Thymus (tissue), 11 donors: ENCODE results near the gene PIK3C3. TPM values are rescaled to one million over a fixed set of nuclear protein-coding genes. Genes with fewer than 3 reads are reported as not detected.
A peak's percentile ranks its signal among the peaks of the same experiment; 100 is the strongest.
"Not testable (repeated sequence)": the region's sequence is repeated elsewhere in the genome, so short reads cannot be mapped to it uniquely, and the experiment has no call there.

ENCODE experiments used
- DNase-seq, 9 donors: peaks; one replicate each; pipeline ENCODE4 v3.0.0-alpha.2; 2013; ENCODE audit warnings: low spot score in 9 of 9, low read depth in 6 of 9, missing footprints in 1 of 9
- H3K27ac ChIP-seq, 2 donors: one replicate each; pipeline ENCODE4 v1.5.1; 2013; ENCODE audit warnings: control low read depth in 1 of 2, low read depth in 1 of 2, low read length in 1 of 2, mild to moderate bottlenecking in 1 of 2, moderate library complexity in 1 of 2
- H3K27me3 ChIP-seq, 2 donors: one replicate each; pipeline ENCODE4 v1.5.1; 2013; ENCODE audit warnings: low read length in 1 of 2; ENCODE audit not compliant: control insufficient read depth in 2 of 2, insufficient read depth in 1 of 2
- H3K36me3 ChIP-seq, 2 donors: one replicate each; pipeline ENCODE4 v1.5.1; 2013; ENCODE audit warnings: low read length in 1 of 2, mild to moderate bottlenecking in 1 of 2, moderate library complexity in 1 of 2; ENCODE audit not compliant: control insufficient read depth in 2 of 2, insufficient read depth in 2 of 2
- H3K4me1 ChIP-seq, 2 donors: one replicate each; pipeline ENCODE4 v1.5.1; 2013; ENCODE audit warnings: low read length in 2 of 2; ENCODE audit not compliant: control insufficient read depth in 2 of 2, insufficient read depth in 2 of 2
- H3K4me3 ChIP-seq, 2 donors: one replicate each; pipeline ENCODE4 v1.5.1; 2013; ENCODE audit warnings: low read length in 2 of 2, control low read depth in 1 of 2, mild to moderate bottlenecking in 1 of 2
- H3K9me3 ChIP-seq, 2 donors: one replicate each; pipeline ENCODE4 v1.5.1; 2013; ENCODE audit warnings: low read length in 1 of 2, mild to moderate bottlenecking in 1 of 2; ENCODE audit not compliant: control insufficient read depth in 2 of 2, insufficient read depth in 1 of 2
- WGBS: extraction: QIAGEN DNeasy Blood & Tissue Kit; methylation state at CpG from one replicate; pipeline ENCODE4 v1.1.7; 2013; 5-methylcytosine and 5-hydroxymethylcytosine counted together
- polyA plus RNA-seq: library from polyadenylated mRNA; stranded (reverse); fragments of 200-250 nt; gene quantifications from one replicate; pipeline ENCODE4 v1.2.3, GENCODE V29; 2013
- total RNA-seq: library from RNA; stranded (reverse); fragments of 120-200 nt; gene quantifications from one replicate; pipeline ENCODE4 v1.2.4, GENCODE V29; 2013
- donor health status: healthy.

Gene PIK3C3
- total and polyA plus RNA-seq, 2 donors: 54.4 to 58.0 TPM

DNA sequence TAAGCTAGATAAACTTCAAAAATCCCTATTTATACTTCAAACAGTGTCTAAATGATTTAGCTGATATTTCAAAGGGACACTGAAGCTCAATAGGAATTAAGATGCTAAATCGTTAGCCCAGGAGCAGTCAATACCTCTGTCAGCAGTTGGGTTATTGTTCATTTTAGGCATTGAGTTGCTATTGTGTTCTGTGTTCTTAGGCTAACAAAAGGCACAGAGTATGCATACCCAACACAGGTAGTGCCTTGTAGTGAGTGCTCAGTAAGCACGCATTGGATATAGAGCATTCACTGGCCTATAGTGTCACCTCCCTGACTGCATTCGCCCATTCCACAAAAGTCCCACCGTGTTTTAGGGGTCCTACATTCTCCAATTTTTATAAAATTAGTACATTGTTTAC, 152.3 kb downstream of the PIK3C3 start:
- WGBS: 93% methylated on average over 4 of the region's 4 CpGs
- Histone ChIP-seq H3K27ac (no peak overlapping the region), H3K27me3 (no peaks in the 10 kb centered on the region), H3K9me3 (no peaks in the 10 kb centered on the region), H3K4me3 (no peak overlapping the region), H3K36me3 (no peaks in the 10 kb centered on the region), H3K4me1 (no peaks in the 10 kb centered on the region)
- DNase-seq: no peak

DNA sequence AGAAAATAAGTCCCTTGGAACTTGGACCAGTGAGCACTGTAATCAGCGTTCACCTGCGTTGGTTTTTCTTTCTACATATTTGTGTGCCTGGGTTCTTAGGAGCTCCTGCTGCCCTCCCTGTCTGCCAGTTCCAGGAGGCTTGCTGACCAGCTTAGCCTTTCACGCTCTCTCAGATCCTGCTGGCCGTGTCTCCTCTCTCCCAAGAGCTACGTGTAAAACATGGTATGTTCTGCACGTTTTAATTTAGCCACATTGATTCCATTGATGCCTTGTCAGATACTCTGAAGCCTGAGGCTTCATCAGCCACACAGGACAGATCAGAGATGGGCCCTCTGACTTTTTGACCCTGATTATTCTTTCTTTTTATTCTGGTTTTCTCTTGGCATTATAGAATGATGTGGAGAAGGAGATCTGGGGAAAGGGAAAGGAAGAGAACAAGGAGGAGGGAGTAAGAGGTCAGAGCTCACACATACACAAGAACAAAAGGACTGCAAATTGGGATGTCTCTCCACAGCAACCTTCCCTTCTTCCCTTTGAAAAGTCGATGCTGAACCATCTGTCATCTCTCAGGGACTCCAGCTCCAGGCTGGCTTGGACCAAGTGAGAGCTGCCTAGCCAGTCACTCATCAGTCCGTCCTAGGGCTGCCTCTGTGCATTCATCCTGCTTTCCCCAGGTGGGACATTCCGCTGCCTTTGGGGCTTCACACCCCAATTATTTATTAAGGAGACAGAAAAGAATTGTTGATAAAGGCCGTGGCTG, 152.8 kb downstream of the PIK3C3 start:
- H3K9me3 ChIP-seq: no peaks in the 10 kb centered on the region
- no peak for DNase-seq
- H3K36me3 ChIP-seq: no peaks in the 10 kb centered on the region
- no peaks in the 10 kb centered on the region for H3K4me1 ChIP-seq
- H3K27me3 ChIP-seq: no peaks in the 10 kb centered on the region
- no peak overlapping the region for H3K27ac ChIP-seq
- 90% methylated on average over 10 of the region's 10 CpGs for WGBS
- H3K4me3 ChIP-seq: no peak overlapping the region

DNA sequence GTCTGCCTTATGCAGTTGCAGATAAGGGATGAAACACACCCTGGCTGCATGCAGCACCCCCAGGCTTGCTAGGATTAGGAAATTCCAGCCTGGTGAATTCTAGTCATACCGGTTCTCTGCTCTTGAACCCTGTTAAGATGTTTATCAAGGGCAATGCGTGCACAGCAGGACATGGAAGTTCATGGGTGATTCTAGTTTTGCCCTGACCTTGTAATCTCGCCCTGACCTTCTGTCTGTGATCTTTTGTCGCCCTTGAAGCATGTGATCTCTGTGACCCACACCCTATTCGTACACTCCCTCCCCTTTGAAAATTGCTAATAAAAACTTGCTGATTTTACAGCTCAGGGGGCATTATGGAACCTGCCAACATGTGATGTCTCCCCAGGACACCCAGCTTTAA, 157.1 kb downstream of the PIK3C3 start:
- not testable (repeated sequence) for H3K4me1 ChIP-seq, H3K9me3 ChIP-seq, H3K27me3 ChIP-seq, H3K27ac ChIP-seq, H3K4me3 ChIP-seq, DNase-seq, H3K36me3 ChIP-seq
- WGBS: 98% methylated on average over 5 of the region's 5 CpGs

DNA sequence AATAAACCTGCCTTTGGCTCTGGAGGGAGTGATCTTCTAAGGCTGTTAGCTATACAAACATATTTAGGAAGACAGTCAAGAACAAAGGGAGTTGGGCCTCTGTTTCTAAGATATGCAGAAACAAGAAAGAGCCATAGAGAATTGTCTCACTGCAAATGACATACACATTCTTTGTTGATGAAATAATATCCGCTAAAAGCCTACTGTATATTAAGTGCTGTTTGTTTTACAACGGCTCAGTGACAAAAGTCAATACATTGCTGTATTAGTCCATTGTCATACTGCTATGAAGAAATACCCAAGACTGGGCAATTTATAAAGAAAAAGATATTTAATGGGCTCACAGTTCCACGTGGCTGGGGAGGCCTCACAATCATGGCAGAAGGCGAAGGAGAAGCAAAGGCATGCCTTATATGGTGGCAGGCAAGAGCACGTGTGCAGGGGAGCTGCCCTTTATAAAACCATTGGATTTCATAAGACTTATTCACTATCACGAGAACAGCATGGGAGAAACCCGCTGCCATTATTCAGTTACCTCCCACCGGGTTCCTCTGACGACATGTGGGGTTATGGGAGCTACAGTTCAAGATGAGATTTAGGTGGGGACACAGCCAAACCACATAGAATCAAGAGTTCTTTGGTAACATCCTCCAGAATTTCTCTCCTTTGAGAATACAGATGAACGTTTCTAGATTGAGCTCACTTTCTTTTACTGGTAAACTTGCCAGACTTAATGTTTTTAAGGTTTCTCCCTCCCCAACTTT, 157.8 kb downstream of the PIK3C3 start:
- 96% methylated on average over 10 of the region's 10 CpGs for WGBS
- H3K9me3 ChIP-seq: no peaks in the 10 kb centered on the region
- H3K27me3 ChIP-seq: no peaks in the 10 kb centered on the region
- H3K4me1 ChIP-seq: no peaks in the 10 kb centered on the region
- no peak overlapping the region for H3K4me3 ChIP-seq
- no peak for DNase-seq
- no peak overlapping the region for H3K27ac ChIP-seq
- H3K36me3 ChIP-seq: no peaks in the 10 kb centered on the region

DNA sequence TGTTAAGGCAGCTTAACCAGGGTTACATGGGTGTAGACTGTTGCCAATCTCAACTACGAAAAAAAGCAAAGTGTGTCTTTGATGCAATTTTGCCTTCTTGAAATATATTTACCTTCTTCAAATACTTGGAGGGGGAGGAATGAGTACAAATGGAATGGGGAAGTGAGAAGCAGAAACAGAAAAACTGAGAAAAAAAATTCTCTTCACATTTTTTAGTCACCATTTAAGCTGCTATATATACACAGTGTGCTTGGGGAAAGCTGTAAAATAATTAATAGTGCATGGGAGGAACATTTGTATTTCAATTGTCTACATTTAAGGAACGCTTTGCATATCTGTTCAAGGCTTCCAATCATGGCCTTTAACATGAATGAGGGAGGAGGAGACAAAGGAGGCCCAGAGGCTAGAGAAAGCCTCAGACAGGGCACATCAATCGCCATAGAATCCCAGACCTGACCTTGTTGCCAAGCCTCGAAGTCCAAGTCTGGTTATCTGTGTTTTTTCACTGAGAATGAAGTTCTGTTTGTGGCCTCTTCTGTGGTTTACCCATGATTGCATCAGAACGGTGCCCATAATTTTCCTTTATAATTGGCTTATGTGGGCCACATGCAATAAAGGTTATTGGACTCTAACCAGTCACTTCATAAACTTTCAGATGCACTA, 158.6 kb downstream of the PIK3C3 start:
- WGBS: 58% methylated on average over 5 of the region's 5 CpGs
- no peaks in the 10 kb centered on the region for H3K4me1 ChIP-seq
- no peaks in the 10 kb centered on the region for H3K36me3 ChIP-seq
- no peak for DNase-seq
- H3K27ac ChIP-seq: no peak overlapping the region
- H3K27me3 ChIP-seq: no peaks in the 10 kb centered on the region
- H3K4me3 ChIP-seq: no peak overlapping the region
- H3K9me3 ChIP-seq: no peaks in the 10 kb centered on the region

DNA sequence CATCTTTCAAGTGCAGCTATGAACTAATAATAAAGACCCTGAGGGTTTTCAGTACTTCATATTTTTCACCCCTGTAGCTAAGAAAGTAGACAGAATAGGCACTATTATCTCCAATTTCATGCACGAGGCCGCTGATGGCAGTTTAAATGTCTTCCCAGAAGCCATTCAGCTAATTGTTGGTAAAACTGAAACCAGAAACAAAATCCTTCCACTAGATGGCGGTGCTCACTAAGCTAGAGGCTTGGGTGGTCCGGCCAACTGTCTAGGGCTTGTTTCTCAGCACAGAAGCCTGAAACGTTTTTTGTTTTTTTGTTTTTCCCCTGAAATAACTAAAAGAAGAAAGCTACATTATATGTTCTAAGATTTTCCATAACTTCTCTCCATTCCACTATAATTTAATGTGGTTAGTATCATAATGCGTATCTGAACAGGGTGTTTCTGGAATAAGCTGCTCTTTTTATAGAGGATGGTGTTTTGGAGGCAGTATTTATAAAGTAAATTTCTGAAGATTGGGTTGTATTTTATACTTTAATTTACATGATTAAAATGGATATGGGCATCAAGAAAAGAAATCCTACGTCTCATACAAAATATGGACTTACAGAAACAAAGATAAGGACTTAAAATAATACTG, 159.4 kb downstream of the PIK3C3 start:
- H3K4me1 ChIP-seq: no peaks in the 10 kb centered on the region
- peak; percentile 29 to 83 (median 55) for DNase-seq
- H3K27me3 ChIP-seq: no peaks in the 10 kb centered on the region
- no peaks in the 10 kb centered on the region for H3K9me3 ChIP-seq
- H3K4me3 ChIP-seq: no peak overlapping the region
- no peaks in the 10 kb centered on the region for H3K36me3 ChIP-seq
- 36% methylated on average over 7 of the region's 7 CpGs for WGBS
- H3K27ac ChIP-seq: no peak overlapping the region

DNA sequence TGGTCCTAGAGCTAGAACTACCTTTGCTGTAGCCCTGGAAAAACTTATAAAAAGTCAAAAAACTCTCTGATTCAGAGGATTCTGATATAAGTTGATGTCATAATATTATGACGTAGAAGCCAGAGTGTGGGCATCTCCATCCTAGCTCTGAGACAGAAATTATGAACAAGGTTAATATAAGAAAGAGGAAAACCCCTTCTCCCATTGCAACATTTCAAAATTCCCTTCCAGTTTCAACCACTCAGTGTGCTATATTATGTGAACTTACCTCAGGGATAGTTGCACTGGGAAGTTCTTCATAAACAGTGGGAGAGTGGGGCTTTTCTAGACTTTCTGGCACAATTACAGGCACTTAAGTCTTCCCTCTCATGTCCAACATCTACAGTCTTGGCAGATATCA, 171.6 kb downstream of the PIK3C3 start:
- 87% methylated on average over 1 of the region's 1 CpG for WGBS
- Histone ChIP-seq H3K4me3 (no peak overlapping the region), H3K27ac (no peak overlapping the region), H3K36me3 (no peaks in the 10 kb centered on the region), H3K4me1 (no peaks in the 10 kb centered on the region), H3K27me3 (no peaks in the 10 kb centered on the region), H3K9me3 (no peaks in the 10 kb centered on the region)
- no peak for DNase-seq

DNA sequence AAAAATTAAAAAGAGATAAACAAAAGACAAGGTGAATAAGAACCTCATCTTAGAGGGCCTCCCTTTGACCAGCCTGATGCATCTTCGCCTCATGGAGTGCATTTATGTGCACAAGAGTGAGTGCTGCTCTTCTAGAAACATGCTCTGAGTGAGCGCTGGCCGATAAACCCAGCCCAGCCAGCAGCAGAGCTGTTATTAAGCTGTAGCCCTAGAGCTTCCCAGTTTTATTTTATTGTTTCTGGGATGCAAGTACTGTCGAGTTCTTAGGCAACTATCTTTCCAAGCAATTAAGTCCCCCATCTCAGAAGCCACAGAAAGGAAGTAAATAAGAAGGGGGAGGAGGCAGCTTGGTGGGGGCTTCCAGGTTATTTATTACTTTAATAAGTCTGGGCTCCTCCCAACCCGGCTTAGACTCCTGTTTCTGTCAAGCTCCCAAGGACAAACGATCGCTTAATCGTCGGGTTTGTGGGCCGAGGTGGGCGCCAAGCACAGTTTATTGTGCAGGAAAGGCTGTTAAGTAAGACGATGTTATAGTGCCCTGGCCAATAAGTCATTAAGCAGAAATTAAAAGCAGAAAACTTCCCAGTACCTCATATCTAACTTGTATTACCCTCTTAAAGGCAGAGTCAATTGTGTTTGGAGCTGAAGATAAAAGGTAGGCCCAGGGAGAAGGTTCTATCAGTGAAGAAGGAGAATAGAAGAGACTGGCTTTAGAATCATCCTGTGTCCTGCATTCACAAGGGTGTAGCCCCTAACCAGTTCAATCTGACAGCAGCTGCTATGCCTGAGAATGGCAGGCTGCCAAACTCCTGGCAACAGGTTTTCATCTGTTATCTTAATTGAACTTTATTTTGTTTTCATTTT, 176.3 kb downstream of the PIK3C3 start:
- H3K27me3 ChIP-seq: no peaks in the 10 kb centered on the region
- H3K9me3 ChIP-seq: no peaks in the 10 kb centered on the region
- no peak overlapping the region for H3K27ac ChIP-seq
- WGBS: 69% methylated on average over 12 of the region's 12 CpGs
- no peak for DNase-seq
- H3K4me1 ChIP-seq: no peaks in the 10 kb centered on the region
- no peak overlapping the region for H3K4me3 ChIP-seq
- H3K36me3 ChIP-seq: no peaks in the 10 kb centered on the region
